Progenitor cell of endocrine pancreas (in vitro differentiated cells): ENCODE measurements around the gene SYT2. TPM values are rescaled to one million over a fixed set of nuclear protein-coding genes. Genes with fewer than 3 reads are reported as not detected.
"Not testable (repeated sequence)": the region's sequence is repeated elsewhere in the genome, so short reads cannot be mapped to it uniquely, and the experiment has no call there.

Source experiments
- DNase-seq: peaks from one replicate; pipeline ENCODE4 v3.0.0; 2021; ENCODE audit warnings: low spot score; ENCODE audit not compliant: unreplicated experiment
- H3K27ac Mint-ChIP-seq: 2 replicates; pipeline ENCODE4 v1.8.0; 2021; ENCODE audit warnings: mild to moderate bottlenecking, moderate library complexity, mixed read lengths
- H3K27me3 Mint-ChIP-seq: 2 replicates; pipeline ENCODE4 v1.8.0; 2021; ENCODE audit warnings: mixed read lengths
- H3K36me3 Mint-ChIP-seq: 2 replicates; pipeline ENCODE4 v1.8.0; 2022; ENCODE audit warnings: mixed read lengths; ENCODE audit not compliant: insufficient read depth
- H3K4me1 Mint-ChIP-seq: 2 replicates; pipeline ENCODE4 v1.8.0; 2021; ENCODE audit warnings: low read depth, mixed read lengths
- H3K4me3 Mint-ChIP-seq: 2 replicates; pipeline ENCODE4 v1.8.0; 2021; ENCODE audit warnings: low read depth, mild to moderate bottlenecking, moderate library complexity, mixed read lengths
- H3K9me3 Mint-ChIP-seq: 2 replicates; pipeline ENCODE4 v1.8.0; 2021; ENCODE audit warnings: low read depth, mixed read lengths
- total RNA-seq: library from RNA; stranded (reverse); gene quantifications from 2 replicates; pipeline ENCODE4 v1.2.1, GENCODE V29; 2021
- TF ChIP-seq, protein P1 (sequence below): fragments of 200-600 bp; sonication (generic); IDR thresholded peaks from one replicate; pipeline ENCODE4 v1.5.0; 2021; ENCODE audit warnings: antibody characterized with exemption, mild to moderate bottlenecking; ENCODE audit not compliant: unreplicated experiment

Gene SYT2
- total RNA-seq, 1 donor from 2014 or later = 1.8 TPM

DNA sequence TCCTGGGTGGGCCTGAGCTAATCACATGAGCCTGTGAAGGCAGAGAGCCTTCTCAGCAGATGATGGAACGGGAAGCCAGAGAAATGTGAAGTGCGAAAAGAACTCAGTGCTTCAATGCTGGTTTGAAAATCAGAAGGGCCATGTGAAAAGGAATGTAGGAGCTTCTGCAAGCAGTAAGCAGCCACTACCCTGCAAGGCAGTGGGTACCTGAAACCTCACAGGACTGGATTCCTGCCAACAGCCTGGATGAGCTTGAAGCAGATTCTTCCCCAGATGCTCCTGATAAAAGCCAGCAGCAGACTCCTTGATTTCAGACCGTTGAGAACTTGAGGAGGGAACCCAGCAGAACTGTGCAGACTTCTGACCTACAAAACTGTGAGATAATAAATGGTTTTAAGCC lies 158.6 kb downstream of the SYT2 start:
- Mint-ChIP-seq H3K4me1 (peaks cover 10% of the 10 kb centered on the region), H3K27me3 (no peaks in the 10 kb centered on the region), H3K9me3 (no peaks in the 10 kb centered on the region), H3K4me3 (no peak overlapping the region), H3K27ac (no peak overlapping the region), H3K36me3 (peaks cover 3% of the 10 kb centered on the region)
- TF ChIP-seq, protein P1, sequence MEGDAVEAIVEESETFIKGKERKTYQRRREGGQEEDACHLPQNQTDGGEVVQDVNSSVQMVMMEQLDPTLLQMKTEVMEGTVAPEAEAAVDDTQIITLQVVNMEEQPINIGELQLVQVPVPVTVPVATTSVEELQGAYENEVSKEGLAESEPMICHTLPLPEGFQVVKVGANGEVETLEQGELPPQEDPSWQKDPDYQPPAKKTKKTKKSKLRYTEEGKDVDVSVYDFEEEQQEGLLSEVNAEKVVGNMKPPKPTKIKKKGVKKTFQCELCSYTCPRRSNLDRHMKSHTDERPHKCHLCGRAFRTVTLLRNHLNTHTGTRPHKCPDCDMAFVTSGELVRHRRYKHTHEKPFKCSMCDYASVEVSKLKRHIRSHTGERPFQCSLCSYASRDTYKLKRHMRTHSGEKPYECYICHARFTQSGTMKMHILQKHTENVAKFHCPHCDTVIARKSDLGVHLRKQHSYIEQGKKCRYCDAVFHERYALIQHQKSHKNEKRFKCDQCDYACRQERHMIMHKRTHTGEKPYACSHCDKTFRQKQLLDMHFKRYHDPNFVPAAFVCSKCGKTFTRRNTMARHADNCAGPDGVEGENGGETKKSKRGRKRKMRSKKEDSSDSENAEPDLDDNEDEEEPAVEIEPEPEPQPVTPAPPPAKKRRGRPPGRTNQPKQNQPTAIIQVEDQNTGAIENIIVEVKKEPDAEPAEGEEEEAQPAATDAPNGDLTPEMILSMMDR = no peak
- no peak for DNase-seq

DNA sequence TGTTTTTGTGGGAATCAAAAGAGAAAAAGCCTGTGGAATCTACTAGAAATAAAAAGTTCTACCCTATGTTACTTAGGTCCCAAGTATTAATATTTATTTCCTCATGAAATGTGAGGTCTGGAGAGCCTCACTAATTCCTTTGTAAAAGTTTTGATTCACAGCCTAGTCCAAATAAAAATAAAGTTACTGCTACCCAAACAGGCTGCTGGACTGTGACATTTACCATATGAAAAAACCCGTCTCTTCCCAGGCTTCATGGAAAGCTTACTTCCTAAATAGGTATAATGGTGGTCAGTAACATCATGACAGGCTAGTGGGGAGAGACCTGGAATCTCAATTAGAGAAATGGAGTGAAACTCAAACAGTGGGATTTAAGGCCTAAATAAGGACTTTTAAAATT lies 160.2 kb downstream of the SYT2 start:
- not testable (repeated sequence) for H3K27ac Mint-ChIP-seq, DNase-seq

DNA sequence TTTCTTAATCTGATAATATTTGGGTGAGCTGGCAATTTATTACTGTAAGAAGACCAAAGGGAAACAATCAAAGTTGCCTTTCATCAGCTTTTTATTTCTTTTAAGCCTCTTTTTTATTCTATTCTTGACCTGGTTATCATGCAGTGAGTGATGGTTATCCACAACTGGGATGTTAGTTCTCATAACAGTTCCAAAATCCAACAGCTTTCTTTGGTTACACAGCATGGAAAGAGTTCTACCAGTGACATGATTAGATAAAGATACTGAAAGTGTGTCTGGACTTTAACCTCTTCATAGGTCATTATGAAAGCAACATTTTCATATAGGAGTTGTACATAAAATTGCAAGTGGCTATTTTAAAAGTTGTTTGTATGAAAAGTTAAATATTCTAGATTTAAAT lies 163.0 kb downstream of the SYT2 start:
- no peak for DNase-seq
- Mint-ChIP-seq H3K4me1 (peaks cover 10% of the 10 kb centered on the region), H3K4me3 (no peak overlapping the region), H3K9me3 (no peaks in the 10 kb centered on the region), H3K36me3 (no peaks in the 10 kb centered on the region), H3K27ac (no peak overlapping the region), H3K27me3 (no peaks in the 10 kb centered on the region)
- TF ChIP-seq, protein P1 = no peak

More for the DNA sequence above, 160.2 kb downstream of the SYT2 start:
- H3K4me1 Mint-ChIP-seq = peaks cover 14% of the 10 kb centered on the region
- H3K27me3 Mint-ChIP-seq, H3K4me3 Mint-ChIP-seq, H3K9me3 Mint-ChIP-seq, H3K36me3 Mint-ChIP-seq: not testable (repeated sequence)

DNA sequence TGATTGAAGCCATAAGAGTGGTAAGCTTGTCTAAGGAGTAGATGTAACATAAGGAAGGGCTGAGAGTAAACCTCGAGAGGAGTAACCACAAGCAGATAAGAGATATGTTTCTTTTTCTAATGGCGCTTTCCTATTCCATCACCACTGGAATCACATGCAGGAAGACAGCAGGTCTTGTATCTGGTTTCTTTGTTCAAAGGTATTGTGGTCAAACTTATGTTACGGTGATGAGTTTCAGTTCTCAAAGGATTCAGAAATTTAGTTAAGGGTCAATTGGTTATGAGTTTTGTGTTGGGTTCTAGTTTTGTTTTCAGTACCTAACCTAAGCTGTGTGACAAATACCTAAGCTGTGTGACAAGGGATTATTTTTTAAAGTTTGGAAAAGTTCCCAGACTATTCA lies 163.5 kb downstream of the SYT2 start:
- not testable (repeated sequence) for H3K4me3 Mint-ChIP-seq, H3K27me3 Mint-ChIP-seq, DNase-seq, H3K9me3 Mint-ChIP-seq, H3K36me3 Mint-ChIP-seq, H3K4me1 Mint-ChIP-seq, H3K27ac Mint-ChIP-seq

DNA sequence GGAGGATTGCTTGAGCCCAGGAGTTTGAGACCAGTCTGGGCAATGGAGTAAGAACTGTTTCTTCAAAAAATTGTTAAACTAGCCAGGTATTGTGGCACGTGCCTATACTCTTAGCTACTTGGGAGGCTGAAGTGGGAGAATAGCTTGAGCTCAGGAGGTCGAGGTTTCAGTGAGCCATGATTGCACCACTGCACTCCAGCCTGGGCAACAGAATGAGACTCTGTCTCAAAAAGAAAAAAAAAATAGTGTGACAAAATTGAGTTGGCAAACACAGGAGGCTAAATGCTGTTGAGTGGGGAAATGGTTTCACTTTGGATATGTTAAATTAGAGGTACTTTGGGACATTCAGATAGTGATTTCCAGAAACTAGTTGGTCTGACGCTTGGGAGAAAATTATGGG lies 163.9 kb downstream of the SYT2 start:
- H3K27me3 Mint-ChIP-seq, H3K4me3 Mint-ChIP-seq, H3K4me1 Mint-ChIP-seq: not testable (repeated sequence)

DNA sequence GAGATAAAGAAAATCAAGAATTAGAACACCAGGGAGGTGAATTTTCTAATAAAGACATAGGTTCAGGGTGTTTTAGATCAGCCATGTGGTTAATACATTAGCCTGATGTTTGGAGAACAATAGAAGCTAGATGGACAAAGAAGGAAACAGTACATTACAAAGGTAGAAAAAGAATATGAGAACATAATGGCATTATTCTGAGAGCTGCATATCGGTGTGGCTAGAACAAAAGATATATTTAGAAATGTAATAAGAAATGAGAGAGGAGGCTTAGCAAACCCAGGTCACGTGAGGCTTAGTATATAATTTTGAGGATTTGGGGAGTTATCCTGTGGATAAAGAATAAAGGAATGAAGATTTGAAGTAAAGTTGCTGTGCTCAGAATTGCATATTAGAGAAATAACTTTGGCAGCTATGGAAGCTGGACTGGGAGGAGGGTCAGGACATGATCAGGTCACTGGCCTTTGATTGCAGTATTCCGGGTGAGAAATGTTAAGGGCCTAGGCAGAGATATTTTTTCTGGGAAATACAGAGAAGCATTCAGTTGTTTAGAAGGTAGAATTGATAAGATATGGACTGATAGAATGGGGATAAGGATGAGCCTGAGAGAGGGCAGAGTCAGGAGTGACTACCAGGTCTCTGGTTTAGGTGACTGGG lies 164.5 kb downstream of the SYT2 start:
- H3K4me3 Mint-ChIP-seq, H3K36me3 Mint-ChIP-seq, H3K27me3 Mint-ChIP-seq, DNase-seq, H3K9me3 Mint-ChIP-seq, H3K4me1 Mint-ChIP-seq: not testable (repeated sequence)
- peak overlapping the region; percentile 6 for H3K27ac Mint-ChIP-seq

More for the DNA sequence above, 163.9 kb downstream of the SYT2 start:
- not testable (repeated sequence) for H3K27ac Mint-ChIP-seq, H3K9me3 Mint-ChIP-seq, DNase-seq, H3K36me3 Mint-ChIP-seq

DNA sequence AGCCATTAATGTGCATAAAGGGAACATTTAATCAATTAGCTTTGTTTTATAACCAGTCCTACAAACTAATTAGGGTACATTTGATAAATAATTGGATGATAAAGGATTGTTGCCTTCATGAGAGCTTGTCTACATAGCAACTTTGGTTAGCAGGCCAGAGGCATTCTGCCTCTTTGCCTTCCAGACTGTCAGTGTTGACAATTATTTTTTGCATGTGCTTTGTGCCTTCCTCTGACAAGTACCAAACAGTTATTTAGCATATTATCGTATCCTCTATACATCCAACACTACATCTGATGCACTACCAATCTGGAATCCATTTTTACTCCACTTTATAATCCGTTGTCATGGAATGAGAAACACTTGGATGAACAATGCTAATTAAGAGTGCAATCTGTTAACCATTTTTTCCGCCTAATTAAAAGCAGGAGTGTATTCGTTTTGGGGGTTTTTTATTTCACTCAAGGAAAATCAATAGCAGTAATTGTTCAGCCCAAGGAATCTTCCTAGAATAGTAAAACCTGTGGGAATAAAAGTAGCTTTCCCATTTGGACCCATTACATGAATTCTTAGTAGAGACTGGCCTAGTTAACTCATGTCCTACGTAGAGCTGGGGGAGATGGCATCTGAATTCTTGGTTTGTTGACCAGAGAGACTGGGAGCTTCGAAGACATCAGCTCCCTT lies 165.3 kb downstream of the SYT2 start:
- H3K27ac Mint-ChIP-seq, DNase-seq, H3K4me1 Mint-ChIP-seq, H3K9me3 Mint-ChIP-seq, H3K27me3 Mint-ChIP-seq, H3K36me3 Mint-ChIP-seq, H3K4me3 Mint-ChIP-seq: not testable (repeated sequence)

DNA sequence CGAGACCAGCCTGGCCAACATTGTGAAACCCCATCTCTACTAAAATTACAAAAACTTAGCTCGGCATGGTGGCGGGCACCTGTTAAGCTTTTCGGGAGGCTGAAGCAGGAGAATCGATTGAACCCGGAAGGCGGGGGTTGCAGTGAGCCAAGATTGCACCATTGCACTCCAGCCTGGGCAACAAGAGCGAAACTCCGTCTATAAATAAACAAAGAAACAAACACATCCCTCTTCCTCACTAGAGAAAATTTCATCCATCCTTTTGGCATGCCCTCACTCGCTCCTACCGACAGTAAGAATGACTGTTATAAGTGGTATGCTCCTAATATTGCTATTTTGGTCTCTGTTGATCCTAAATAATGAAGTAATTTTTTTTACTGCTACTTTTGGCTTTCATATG lies 166.7 kb downstream of the SYT2 start:
- not testable (repeated sequence) for H3K4me3 Mint-ChIP-seq

DNA sequence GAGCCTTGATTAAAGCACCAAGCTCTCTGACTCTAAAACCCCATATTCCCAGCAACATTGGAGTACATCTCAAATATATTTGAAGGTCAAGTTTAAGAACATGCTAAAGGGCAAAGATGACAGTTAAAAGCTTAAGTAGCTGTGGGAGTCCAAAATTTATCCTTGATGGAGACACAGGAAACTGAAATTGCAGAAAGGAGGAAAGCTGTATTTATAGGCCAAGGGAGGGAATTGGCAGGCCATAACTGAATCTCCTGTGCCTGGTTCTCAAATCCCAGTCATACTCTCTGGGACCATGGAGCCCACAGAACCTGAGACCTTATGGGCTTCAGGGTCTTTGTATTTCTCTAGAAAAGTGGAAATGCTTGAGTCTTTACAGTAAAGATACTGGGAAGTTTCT lies 167.8 kb downstream of the SYT2 start:
- not testable (repeated sequence) for H3K27ac Mint-ChIP-seq, H3K9me3 Mint-ChIP-seq, H3K27me3 Mint-ChIP-seq, H3K36me3 Mint-ChIP-seq, DNase-seq, H3K4me3 Mint-ChIP-seq
- peaks cover 12% of the 10 kb centered on the region for H3K4me1 Mint-ChIP-seq

More for the DNA sequence above, 166.7 kb downstream of the SYT2 start:
- not testable (repeated sequence) for H3K36me3 Mint-ChIP-seq, DNase-seq, H3K27me3 Mint-ChIP-seq, H3K9me3 Mint-ChIP-seq, H3K27ac Mint-ChIP-seq
- peaks cover 12% of the 10 kb centered on the region for H3K4me1 Mint-ChIP-seq

DNA sequence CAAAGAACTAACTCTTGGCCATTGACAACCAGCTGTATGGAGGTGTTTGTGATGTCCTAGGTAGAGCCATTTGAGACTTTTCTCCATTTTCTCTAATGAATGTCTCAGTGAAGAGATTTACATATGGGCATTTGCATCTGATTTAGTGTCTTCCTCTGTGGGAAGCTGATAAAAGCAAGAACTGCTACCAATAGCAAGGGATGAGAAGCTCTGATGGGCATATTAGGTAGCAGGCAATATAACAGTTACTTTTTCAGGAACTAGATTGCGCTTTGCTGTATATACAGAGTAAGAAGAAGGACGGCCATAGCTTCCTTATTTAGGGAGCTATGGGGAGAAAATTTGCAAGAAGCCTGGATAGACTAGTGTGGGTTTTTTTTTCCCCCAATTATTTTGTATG lies 169.4 kb downstream of the SYT2 start:
- not testable (repeated sequence) for H3K4me1 Mint-ChIP-seq, H3K36me3 Mint-ChIP-seq, H3K4me3 Mint-ChIP-seq, DNase-seq, H3K27ac Mint-ChIP-seq, H3K9me3 Mint-ChIP-seq, H3K27me3 Mint-ChIP-seq
